ENCODE measurements around the gene EGLN2. TPM values are rescaled to one million over a fixed set of nuclear protein-coding genes. Genes with fewer than 3 reads are reported as not detected.

Gene EGLN2
- total RNA-seq, 1 experiment from 2014 or later, result 115 TPM

- Histone ChIP-seq H3K27me3 (ENCODE audit: control insufficient read depth, insufficient read depth, low read length) (no peaks in the 10 kb centered on the region), H3K4me3 (ENCODE audit: low read depth in 2 of 2, low read length in 2 of 2) (no peak overlapping the region; a peak in 1 of 4 replicates), H3K9me3 (ENCODE audit: control insufficient read depth, insufficient read depth, low read depth, low read length) (no peaks in the 10 kb centered on the region), H3K36me3 (ENCODE audit: control insufficient read depth, insufficient read depth, low read length) (no peaks in the 10 kb centered on the region), H3K27ac (ENCODE audit: low read length) (0 out of 2 replicates have a peak overlapping the region, but pooled peaks have one; percentile 90), H3K4me1 (ENCODE audit: control insufficient read depth, insufficient read depth, low read length) (peaks cover 6% of the 10 kb centered on the region; the same call in 1 of the 2 replicates)
- in situ Hi-C loops (cut with HindIII; ENCODE audit: low pct_unique_long_range_greater_than_20kb, low sequenced_read_pairs) (no loop called here), intact Hi-C loops (cut with micrococcal nuclease; ENCODE audit: unreplicated experiment) (no loop called here)
- ATAC-seq (no peak), DNase-seq (ENCODE audit: low read depth, low spot score) (no peak)
- TF ChIP-seq, protein P1, sequence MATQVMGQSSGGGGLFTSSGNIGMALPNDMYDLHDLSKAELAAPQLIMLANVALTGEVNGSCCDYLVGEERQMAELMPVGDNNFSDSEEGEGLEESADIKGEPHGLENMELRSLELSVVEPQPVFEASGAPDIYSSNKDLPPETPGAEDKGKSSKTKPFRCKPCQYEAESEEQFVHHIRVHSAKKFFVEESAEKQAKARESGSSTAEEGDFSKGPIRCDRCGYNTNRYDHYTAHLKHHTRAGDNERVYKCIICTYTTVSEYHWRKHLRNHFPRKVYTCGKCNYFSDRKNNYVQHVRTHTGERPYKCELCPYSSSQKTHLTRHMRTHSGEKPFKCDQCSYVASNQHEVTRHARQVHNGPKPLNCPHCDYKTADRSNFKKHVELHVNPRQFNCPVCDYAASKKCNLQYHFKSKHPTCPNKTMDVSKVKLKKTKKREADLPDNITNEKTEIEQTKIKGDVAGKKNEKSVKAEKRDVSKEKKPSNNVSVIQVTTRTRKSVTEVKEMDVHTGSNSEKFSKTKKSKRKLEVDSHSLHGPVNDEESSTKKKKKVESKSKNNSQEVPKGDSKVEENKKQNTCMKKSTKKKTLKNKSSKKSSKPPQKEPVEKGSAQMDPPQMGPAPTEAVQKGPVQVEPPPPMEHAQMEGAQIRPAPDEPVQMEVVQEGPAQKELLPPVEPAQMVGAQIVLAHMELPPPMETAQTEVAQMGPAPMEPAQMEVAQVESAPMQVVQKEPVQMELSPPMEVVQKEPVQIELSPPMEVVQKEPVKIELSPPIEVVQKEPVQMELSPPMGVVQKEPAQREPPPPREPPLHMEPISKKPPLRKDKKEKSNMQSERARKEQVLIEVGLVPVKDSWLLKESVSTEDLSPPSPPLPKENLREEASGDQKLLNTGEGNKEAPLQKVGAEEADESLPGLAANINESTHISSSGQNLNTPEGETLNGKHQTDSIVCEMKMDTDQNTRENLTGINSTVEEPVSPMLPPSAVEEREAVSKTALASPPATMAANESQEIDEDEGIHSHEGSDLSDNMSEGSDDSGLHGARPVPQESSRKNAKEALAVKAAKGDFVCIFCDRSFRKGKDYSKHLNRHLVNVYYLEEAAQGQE (IDR thresholded peaks at IDR 0.05; ENCODE audit: insufficient read depth in 1 of 2, low read depth in 2 of 2, low read length in 1 of 2), result no peak
- TF ChIP-seq TCF7L2 (IDR thresholded peaks at IDR 0.05; ENCODE audit: low read depth, low read length) (no peak), POLR2AphosphoS5 (IDR thresholded peaks at IDR 0.05; ENCODE audit: low read depth, low read length) (no peak), CTCF (IDR thresholded peaks at IDR 0.05) (no peak), SIN3A (IDR thresholded peaks at IDR 0.05; ENCODE audit: borderline replicate concordance, insufficient read depth, low read depth, low read length) (no peak)
- ChIA-PET POLR2A (no interaction called here), CTCF (no interaction called here)
- no TSS peak for BruUV-seq (replicated peaks)
Observed at GRCh38 chr19:40776364-40776763, 22.6 kb upstream of the EGLN2 start.

- Histone ChIP-seq H3K27me3 (ENCODE audit: control insufficient read depth, insufficient read depth, low read length) (no peaks in the 10 kb centered on the region), H3K36me3 (ENCODE audit: control insufficient read depth, insufficient read depth, low read length) (no peaks in the 10 kb centered on the region), H3K9me3 (ENCODE audit: control insufficient read depth, insufficient read depth, low read depth, low read length) (no peaks in the 10 kb centered on the region), H3K27ac (ENCODE audit: low read length) (peak overlapping the region; percentile 90), H3K4me3 (ENCODE audit: low read depth in 2 of 2, low read length in 2 of 2) (peak overlapping the region; percentile 56 to 87), H3K4me1 (ENCODE audit: control insufficient read depth, insufficient read depth, low read length) (peaks cover 6% of the 10 kb centered on the region; the same call in 1 of the 2 replicates)
- intact Hi-C loops (cut with micrococcal nuclease; ENCODE audit: unreplicated experiment), result no loop called here
- POLR2A ChIA-PET, result interaction anchor here (0.6 to 0.7 kb wide), 3 partner anchors 433 to 1539 kb away, joined by 3 to 4 read pairs (median 3); partner anchors contain the start of gene HNRNPUL1
- no TSS peak for BruUV-seq (replicated peaks)
- DNase-seq (ENCODE audit: low read depth, low spot score) (peak; percentile 81), ATAC-seq (peak; percentile 82)
- TF ChIP-seq SIN3A (IDR thresholded peaks at IDR 0.05; ENCODE audit: borderline replicate concordance, insufficient read depth, low read depth, low read length) (no peak), POLR2AphosphoS5 (IDR thresholded peaks at IDR 0.05; ENCODE audit: low read depth, low read length) (0 out of 2 replicates have a peak, but pooled peaks have one; percentile 3)
- CTCF ChIA-PET, result interaction anchor here (0.9 to 1.1 kb wide), 2 partner anchors 427 to 486 kb away, joined by 3 to 5 read pairs; no protein-coding TSS in a partner anchor
- in situ Hi-C loops (cut with HindIII; ENCODE audit: low pct_unique_long_range_greater_than_20kb, low sequenced_read_pairs), result no loop called here
Observed at GRCh38 chr19:40776932-40777644, 21.9 kb upstream of the EGLN2 start.

GRCh38 chr19:40777645-40777936, 21.4 kb upstream of the EGLN2 start:
- H3K27me3 ChIP-seq (ENCODE audit: control insufficient read depth, insufficient read depth, low read length), result no peaks in the 10 kb centered on the region
- peaks cover 6% of the 10 kb centered on the region; the same call in 1 of the 2 replicates for H3K4me1 ChIP-seq (ENCODE audit: control insufficient read depth, insufficient read depth, low read length)
- H3K36me3 ChIP-seq (ENCODE audit: control insufficient read depth, insufficient read depth, low read length), result no peaks in the 10 kb centered on the region
- TF ChIP-seq POLR2AphosphoS5 (IDR thresholded peaks at IDR 0.05; ENCODE audit: low read depth, low read length) (0 out of 2 replicates have a peak, but pooled peaks have one; percentile 4), TCF7L2 (IDR thresholded peaks at IDR 0.05; ENCODE audit: low read depth, low read length) (peak; percentile 22; the same call in 1 of the 2 replicates), CTCF (IDR thresholded peaks at IDR 0.05) (no peak)
- no peak for DNase-seq (ENCODE audit: low read depth, low spot score)
- peak overlapping the region; percentile 56 to 87 for H3K4me3 ChIP-seq (ENCODE audit: low read depth in 2 of 2, low read length in 2 of 2)
- in situ Hi-C loops (cut with HindIII; ENCODE audit: low pct_unique_long_range_greater_than_20kb, low sequenced_read_pairs), result no loop called here
- intact Hi-C loops (cut with micrococcal nuclease; ENCODE audit: unreplicated experiment), result no loop called here
- H3K27ac ChIP-seq (ENCODE audit: low read length), result peak overlapping the region; percentile 90
- H3K9me3 ChIP-seq (ENCODE audit: control insufficient read depth, insufficient read depth, low read depth, low read length), result no peaks in the 10 kb centered on the region
- ChIA-PET POLR2A (interaction anchor here (0.7 kb wide), 1 partner anchor 1539 kb away, joined by 4 read pairs; no protein-coding TSS in a partner anchor), CTCF (interaction anchor here (0.7 to 1.1 kb wide), 3 partner anchors 75 to 485 kb away, joined by 3 to 5 read pairs (median 3); no protein-coding TSS in a partner anchor)
- no TSS peak for BruUV-seq (replicated peaks)
- no peak for ATAC-seq
